Trophoblast cell (in vitro differentiated cells and primary cell): ENCODE data around the gene DROSHA.

ENCODE experiments used
- DNase-seq, 2 donors: peaks; one replicate each; pipeline ENCODE4 v3.0.0-alpha.2; 2016
- H2AFZ ChIP-seq: 2 replicates; pipeline ENCODE4 v1.6.1; 2013; ENCODE audit warnings: low read length, moderate library complexity, mild to moderate bottlenecking; ENCODE audit not compliant: insufficient read depth, poor library complexity
- H2AK5ac ChIP-seq: 2 replicates; pipeline ENCODE4 v1.6.1; 2013; ENCODE audit warnings: mild to moderate bottlenecking, low read length
- H2BK120ac ChIP-seq: 2 replicates; pipeline ENCODE4 v1.6.1; 2013; ENCODE audit warnings: low read length, mild to moderate bottlenecking, moderate library complexity; ENCODE audit not compliant: insufficient read depth, poor library complexity
- H2BK12ac ChIP-seq: 2 replicates; pipeline ENCODE4 v1.6.1; 2013; ENCODE audit warnings: mild to moderate bottlenecking, low read length, moderate library complexity
- H2BK5ac ChIP-seq: 2 replicates; pipeline ENCODE4 v1.6.1; 2013; ENCODE audit warnings: low read length, low read depth, moderate library complexity, mild to moderate bottlenecking; ENCODE audit not compliant: poor library complexity
- H3K14ac ChIP-seq: 2 replicates; pipeline ENCODE4 v1.6.1; 2013; ENCODE audit warnings: mild to moderate bottlenecking, low read length
- H3K18ac ChIP-seq: 2 replicates; pipeline ENCODE4 v1.6.1; 2013; ENCODE audit warnings: mild to moderate bottlenecking, low read length
- H3K23ac ChIP-seq: 2 replicates; pipeline ENCODE4 v1.6.1; 2013; ENCODE audit warnings: low read length
- H3K27ac ChIP-seq: 2 replicates; pipeline ENCODE4 v1.5.1; 2013; ENCODE audit warnings: low read depth, mild to moderate bottlenecking, inconsistent platforms, low read length, moderate library complexity
- H3K27me3 ChIP-seq: 2 replicates; pipeline ENCODE4 v1.6.1; 2013; ENCODE audit warnings: inconsistent platforms, mild to moderate bottlenecking, low read length, moderate library complexity; ENCODE audit not compliant: insufficient read depth
- H3K36me3 ChIP-seq, 2 experiments: 1 replicate in 1 of 2; 2 replicates in 1 of 2; pipeline ENCODE4 v1.6.1; 2013; ENCODE audit warnings: low read length in 2 of 2, mild to moderate bottlenecking in 2 of 2, moderate library complexity in 1 of 2; ENCODE audit not compliant: insufficient read depth in 2 of 2, control insufficient read depth in 1 of 2
- H3K4ac ChIP-seq: 2 replicates; pipeline ENCODE4 v1.6.1; 2013; ENCODE audit warnings: low read depth, mild to moderate bottlenecking, low read length, moderate library complexity
- H3K4me1 ChIP-seq, 2 experiments: 1 replicate in 1 of 2; 2 replicates in 1 of 2; pipeline ENCODE4 v1.6.1; 2013; ENCODE audit warnings: low read length in 2 of 2, mild to moderate bottlenecking in 2 of 2, moderate library complexity in 1 of 2; ENCODE audit not compliant: insufficient read depth in 2 of 2, control insufficient read depth in 1 of 2
- H3K4me2 ChIP-seq: 2 replicates; pipeline ENCODE4 v1.6.1; 2013; ENCODE audit warnings: inconsistent platforms, mild to moderate bottlenecking, low read length, moderate library complexity
- H3K4me3 ChIP-seq: 2 replicates; pipeline ENCODE4 v1.5.1; 2013; ENCODE audit warnings: mild to moderate bottlenecking, low read depth, low read length, inconsistent platforms
- H3K79me1 ChIP-seq: one replicate; pipeline ENCODE4 v1.6.1; 2013; ENCODE audit warnings: low read length
- H3K79me2 ChIP-seq: 2 replicates; pipeline ENCODE4 v1.6.1; 2013; ENCODE audit warnings: low read length, mild to moderate bottlenecking; ENCODE audit not compliant: control insufficient read depth, insufficient read depth, poor library complexity
- H3K9ac ChIP-seq: 2 replicates; pipeline ENCODE4 v1.6.1; 2013; ENCODE audit warnings: mild to moderate bottlenecking, low read length
- H3K9me3 ChIP-seq: 2 replicates; pipeline ENCODE4 v1.6.1; 2013; ENCODE audit warnings: low read depth, mild to moderate bottlenecking, control low read depth, inconsistent platforms, low read length; ENCODE audit not compliant: insufficient read depth
- H4K12ac ChIP-seq: 2 replicates; pipeline ENCODE4 v1.6.1; 2013; ENCODE audit warnings: low read depth, mild to moderate bottlenecking, low read length, moderate library complexity
- H4K8ac ChIP-seq: 2 replicates; pipeline ENCODE4 v1.6.1; 2013; ENCODE audit warnings: low read depth, mild to moderate bottlenecking, low read length, moderate library complexity
- H4K91ac ChIP-seq: one replicate; pipeline ENCODE4 v1.6.1; 2013; ENCODE audit warnings: low read depth, mild to moderate bottlenecking, low read length, moderate library complexity
- WGBS: extraction: QIAGEN DNeasy Blood & Tissue Kit; methylation state at CpG from one replicate; pipeline ENCODE4 v1.1.7; 2013; ENCODE audit warnings: missing lambda C conversion rate; ENCODE audit not compliant: insufficient read length, insufficient coverage; ENCODE audit errors: extremely low coverage; 5-methylcytosine and 5-hydroxymethylcytosine counted together

The DROSHA gene

GRCh38 chr5:31452314-31452713 is 79.6 kb downstream of the DROSHA start:
- Histone ChIP-seq H3K4me2 (no peak overlapping the region), H2BK5ac (no peak overlapping the region), H3K27me3 (no peaks in the 10 kb centered on the region)

GRCh38 chr5:31449962-31450361 is 81.9 kb downstream of the DROSHA start:
- H3K23ac ChIP-seq: no peak overlapping the region
- H3K79me1 ChIP-seq: no peaks in the 10 kb centered on the region
- no peak overlapping the region for H3K4me2 ChIP-seq
- no peak overlapping the region for H2AK5ac ChIP-seq
- H3K4me1 ChIP-seq: no peaks in the 10 kb centered on the region
- H3K36me3 ChIP-seq: peaks cover 6 to 7% of the 10 kb centered on the region in 2 experiments
- no peaks in the 10 kb centered on the region for H3K79me2 ChIP-seq
- no peak overlapping the region for H2BK5ac ChIP-seq
- H3K14ac ChIP-seq: no peak overlapping the region
- H3K9me3 ChIP-seq: no peaks in the 10 kb centered on the region
- no CpG with 5 or more reads among the region's 1 CpG for WGBS
- H4K8ac ChIP-seq: no peak overlapping the region
- H3K4ac ChIP-seq: no peak overlapping the region
- DNase-seq: no peak
- no peak overlapping the region for H3K4me3 ChIP-seq
- no peak overlapping the region for H2BK120ac ChIP-seq
- H4K91ac ChIP-seq: no peak overlapping the region
- H3K18ac ChIP-seq: no peak overlapping the region
- no peaks in the 10 kb centered on the region for H3K27me3 ChIP-seq
- H2AFZ ChIP-seq: no peak overlapping the region
- no peak overlapping the region for H3K9ac ChIP-seq
- no peak overlapping the region for H3K27ac ChIP-seq
- H2BK12ac ChIP-seq: no peak overlapping the region
- H4K12ac ChIP-seq: no peak overlapping the region

More at GRCh38 chr5:31452314-31452713, 79.6 kb downstream of the DROSHA start:
- H2AK5ac ChIP-seq: no peak overlapping the region
- no peak for DNase-seq
- WGBS: no CpG with 5 or more reads among the region's 1 CpG
- no peak overlapping the region for H4K8ac ChIP-seq
- H3K14ac ChIP-seq: no peak overlapping the region
- no peak overlapping the region for H2BK12ac ChIP-seq
- H4K91ac ChIP-seq: no peak overlapping the region
- no peaks in the 10 kb centered on the region for H3K4me1 ChIP-seq
- H3K4ac ChIP-seq: no peak overlapping the region
- no peaks in the 10 kb centered on the region for H3K9me3 ChIP-seq
- H3K27ac ChIP-seq: no peak overlapping the region
- H3K9ac ChIP-seq: no peak overlapping the region
- no peak overlapping the region for H3K18ac ChIP-seq
- H3K4me3 ChIP-seq: no peak overlapping the region
- no peaks in the 10 kb centered on the region for H3K79me1 ChIP-seq
- H2BK120ac ChIP-seq: no peak overlapping the region
- peaks cover 9 to 11% of the 10 kb centered on the region in 2 experiments for H3K36me3 ChIP-seq
- no peak overlapping the region for H2AFZ ChIP-seq
- H4K12ac ChIP-seq: no peak overlapping the region
- no peak overlapping the region for H3K23ac ChIP-seq
- H3K79me2 ChIP-seq: no peaks in the 10 kb centered on the region

GRCh38 chr5:31449174-31449573 is 82.7 kb downstream of the DROSHA start:
- Histone ChIP-seq H3K27ac (no peak overlapping the region), H3K9me3 (no peaks in the 10 kb centered on the region), H3K27me3 (no peaks in the 10 kb centered on the region), H2BK5ac (no peak overlapping the region), H2BK12ac (no peak overlapping the region), H3K79me2 (no peaks in the 10 kb centered on the region), H4K91ac (no peak overlapping the region), H3K14ac (no peak overlapping the region), H3K4ac (no peak overlapping the region), H3K23ac (no peak overlapping the region), H3K79me1 (no peaks in the 10 kb centered on the region), H3K4me2 (no peak overlapping the region), H3K18ac (no peak overlapping the region), H4K12ac (no peak overlapping the region), H3K9ac (no peak overlapping the region), H2BK120ac (no peak overlapping the region), H3K4me1 (peaks cover 0 to 2% of the 10 kb centered on the region in 2 experiments), H3K4me3 (no peak overlapping the region), H2AFZ (no peak overlapping the region), H4K8ac (no peak overlapping the region), H2AK5ac (no peak overlapping the region), H3K36me3 (peaks cover 7 to 8% of the 10 kb centered on the region in 2 experiments)
- peak; percentile 35 to 82 for DNase-seq
- WGBS: no CpG with 5 or more reads among the region's 7 CpGs

GRCh38 chr5:31445041-31445600 is 86.8 kb downstream of the DROSHA start:
- no peak overlapping the region for H2BK5ac ChIP-seq
- H4K12ac ChIP-seq: no peak overlapping the region
- H4K8ac ChIP-seq: no peak overlapping the region
- H3K36me3 ChIP-seq: peaks cover 3 to 7% of the 10 kb centered on the region in 2 experiments
- no peak overlapping the region for H3K4ac ChIP-seq
- no peak overlapping the region for H2BK12ac ChIP-seq
- H3K4me2 ChIP-seq: no peak overlapping the region
- H3K27me3 ChIP-seq: no peaks in the 10 kb centered on the region
- no peak overlapping the region for H3K4me3 ChIP-seq
- no peaks in the 10 kb centered on the region for H3K9me3 ChIP-seq
- H2AFZ ChIP-seq: no peak overlapping the region
- no peak overlapping the region for H4K91ac ChIP-seq
- H3K9ac ChIP-seq: no peak overlapping the region
- H3K79me1 ChIP-seq: no peaks in the 10 kb centered on the region
- no peak overlapping the region for H3K18ac ChIP-seq
- H3K27ac ChIP-seq: no peak overlapping the region
- no peak overlapping the region for H3K14ac ChIP-seq
- WGBS: no CpG with 5 or more reads among the region's 4 CpGs
- no peak overlapping the region for H2BK120ac ChIP-seq
- no peak for DNase-seq
- H2AK5ac ChIP-seq: no peak overlapping the region
- H3K23ac ChIP-seq: no peak overlapping the region
- H3K4me1 ChIP-seq: peaks cover 0 to 2% of the 10 kb centered on the region in 2 experiments
- no peaks in the 10 kb centered on the region for H3K79me2 ChIP-seq
